OCI-M1 (cell line): Measurements from ENCODE around the gene STX10.
"Not testable (repeated sequence)": the region's sequence is repeated elsewhere in the genome, so short reads cannot be mapped to it uniquely, and the experiment has no call there.

ENCODE experiments used
- DNase-seq: peaks from one replicate; lab custom pipeline; 2025; lab: John Stamatoyannopoulos, UW

Gene STX10

DNA sequence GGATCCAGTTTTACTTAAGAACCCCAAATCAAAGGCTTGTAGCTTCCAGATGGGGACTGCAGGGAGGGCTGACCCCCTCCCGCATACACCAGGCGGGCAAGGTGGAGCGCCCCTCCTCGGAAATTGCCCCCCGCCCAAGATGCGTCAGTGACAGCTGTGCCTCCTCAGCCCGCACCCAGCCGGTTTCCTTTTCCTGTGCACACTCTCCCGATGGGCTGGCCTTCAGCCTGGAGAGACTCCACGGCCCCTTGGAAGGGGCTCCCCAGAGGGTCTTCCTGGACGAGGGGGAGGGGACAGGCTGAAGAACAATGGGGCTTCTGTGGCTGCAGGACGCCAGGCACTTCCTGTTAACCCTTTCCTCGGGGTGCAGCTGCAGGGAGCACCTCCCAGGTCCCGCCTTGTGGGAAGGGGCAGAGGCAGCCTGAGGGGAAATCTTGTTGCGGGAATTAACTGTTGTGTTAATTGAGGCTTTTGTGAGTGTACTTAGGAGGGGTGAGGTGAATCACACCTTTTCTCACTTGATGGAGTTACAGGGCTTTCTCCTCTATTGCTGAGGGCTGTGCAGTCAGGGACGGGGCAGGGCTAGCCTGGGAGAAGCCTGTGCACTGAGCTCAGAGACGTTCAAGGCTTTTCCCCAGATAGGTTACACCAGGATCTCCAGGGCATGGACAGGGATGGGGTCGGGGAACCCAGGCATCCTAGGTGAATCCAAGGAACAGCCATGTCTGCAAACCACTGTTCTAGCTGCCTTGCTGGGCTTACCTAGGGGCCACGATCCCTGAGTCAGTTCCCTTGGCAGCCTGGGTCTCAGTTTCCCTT, 14.4 kb upstream of the STX10 start:
- peak; percentile 70 for DNase-seq

DNA sequence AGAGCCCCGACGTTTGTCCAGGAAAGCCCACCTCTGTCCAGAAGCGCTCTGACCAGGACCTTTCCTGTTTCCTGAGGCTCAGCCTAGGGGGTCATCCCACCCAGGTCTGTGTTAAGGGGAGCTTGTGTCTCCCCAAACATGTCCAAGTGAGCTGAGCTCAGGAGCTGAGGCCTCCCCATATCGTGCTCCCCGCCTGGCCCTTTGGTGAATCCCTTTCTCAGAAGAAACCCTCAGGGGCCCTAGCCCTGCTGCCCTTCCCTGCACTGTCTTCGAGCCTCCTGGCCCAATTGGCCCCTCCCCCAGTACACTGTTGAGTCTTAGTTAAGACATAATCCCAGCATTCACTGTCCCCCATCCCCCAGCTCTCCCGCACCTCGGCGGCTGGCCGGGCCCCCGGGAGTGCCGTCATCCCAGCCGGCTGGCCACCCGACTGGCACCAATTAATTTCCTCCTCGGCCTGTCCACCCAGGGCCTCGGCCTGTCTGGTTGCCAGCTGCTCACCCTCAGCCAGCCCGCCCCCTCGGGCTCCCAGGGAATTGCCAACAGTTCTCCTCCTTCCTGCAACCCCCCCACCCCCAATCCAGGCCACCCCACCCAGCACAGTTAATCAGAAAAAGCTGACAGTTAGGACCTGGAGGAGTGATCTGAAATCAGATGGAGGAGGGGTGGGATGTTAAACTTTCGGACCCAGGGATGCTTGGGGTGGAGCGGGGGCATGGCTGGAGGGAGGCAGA, 13.6 kb upstream of the STX10 start:
- peak; percentile 89 for DNase-seq

- DNase-seq, result peak; percentile 97
Observed at GRCh38 chr19:13162724-13163608, 12.8 kb upstream of the STX10 start.

DNA sequence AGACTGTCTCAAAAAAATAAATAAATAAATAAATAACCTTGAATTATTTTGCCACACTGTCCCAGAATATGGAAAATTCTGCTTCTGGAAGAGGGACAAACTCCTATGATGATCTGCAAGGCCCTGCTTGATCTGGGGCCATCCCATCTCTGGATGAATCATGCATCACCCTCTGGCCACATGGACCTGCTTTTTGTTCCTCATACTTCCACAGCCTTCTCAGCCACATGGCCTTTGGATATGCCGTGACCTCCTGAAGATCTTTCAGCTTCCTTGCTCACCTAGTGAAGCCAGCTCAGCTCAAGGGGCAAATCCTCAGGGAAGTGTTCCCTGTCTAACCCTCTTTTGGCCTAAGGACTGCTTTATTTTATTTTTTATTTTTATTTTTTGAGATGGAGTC, 10.4 kb upstream of the STX10 start:
- DNase-seq, result no peak

GRCh38 chr19:13159713-13160112, 9.5 kb upstream of the STX10 start:
- no peak for DNase-seq

- peak; percentile 80 for DNase-seq
Observed at GRCh38 chr19:13155472-13156359, 5.5 kb upstream of the STX10 start.

DNA sequence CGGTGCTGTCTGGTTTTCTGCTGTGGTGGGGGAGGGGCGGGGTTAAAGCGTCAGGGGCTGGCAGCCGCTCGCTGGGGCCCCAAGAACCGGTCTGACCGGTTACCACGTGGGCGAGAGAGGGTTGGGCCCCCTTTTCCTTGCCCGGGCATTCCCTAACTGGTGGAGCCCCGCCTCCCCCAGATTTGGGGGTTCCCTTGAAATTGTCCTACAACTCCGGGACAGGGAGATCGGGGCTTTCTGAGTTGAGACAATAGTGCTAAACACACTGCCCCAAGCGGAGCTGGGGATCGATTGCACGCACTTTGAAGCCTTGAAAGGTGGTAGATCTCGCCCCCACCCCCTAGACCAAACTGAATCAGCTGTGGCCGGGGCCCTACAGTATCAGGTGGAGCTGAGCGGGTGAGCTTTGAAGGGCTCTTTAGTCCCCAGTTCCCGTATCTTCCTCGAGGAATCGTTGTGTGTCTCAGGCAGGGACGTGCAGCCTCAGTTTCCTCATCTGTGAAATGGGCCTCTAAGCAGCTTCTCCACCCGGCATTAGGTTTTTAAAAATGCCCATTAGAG, 4.8 kb upstream of the STX10 start:
- peak; percentile 83 for DNase-seq

GRCh38 chr19:13154241-13154778, 4.1 kb upstream of the STX10 start:
- peak; percentile 74 for DNase-seq

DNA sequence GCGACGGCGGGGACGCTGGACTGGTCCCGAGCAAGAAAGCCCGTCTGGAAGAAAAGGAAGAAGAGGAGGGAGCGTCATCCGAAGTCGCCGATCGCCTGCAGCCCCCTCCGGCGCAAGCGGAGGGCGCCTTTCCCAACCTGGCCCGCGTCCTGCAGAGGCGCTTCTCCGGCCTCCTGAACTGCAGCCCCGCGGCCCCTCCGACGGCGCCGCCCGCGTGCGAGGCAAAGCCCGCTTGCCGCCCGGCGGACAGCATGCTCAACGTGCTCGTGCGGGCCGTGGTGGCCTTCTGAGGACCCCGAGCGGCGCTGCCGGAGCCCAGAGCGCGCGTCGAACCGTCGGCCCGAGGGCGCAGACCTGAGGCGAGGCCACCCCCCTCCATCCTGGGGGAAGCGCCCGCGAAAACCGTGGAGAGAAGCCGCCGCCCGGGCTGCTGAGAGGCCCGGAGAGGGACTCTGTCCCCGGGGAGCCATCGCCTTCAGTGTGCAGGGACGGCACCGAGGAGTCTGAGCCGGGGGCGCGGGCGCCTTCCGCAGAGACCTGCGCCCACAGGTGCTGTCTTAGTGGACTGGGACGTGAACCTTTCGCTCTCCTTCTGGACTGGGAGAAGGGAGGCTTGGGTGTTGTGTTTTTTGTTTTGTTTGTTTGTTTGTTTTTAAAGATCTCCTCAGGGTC, 3.5 kb upstream of the STX10 start:
- peak; percentile 56 for DNase-seq

- DNase-seq, result peak; percentile 95
Observed at GRCh38 chr19:13152974-13153568, 2.9 kb upstream of the STX10 start.

DNA sequence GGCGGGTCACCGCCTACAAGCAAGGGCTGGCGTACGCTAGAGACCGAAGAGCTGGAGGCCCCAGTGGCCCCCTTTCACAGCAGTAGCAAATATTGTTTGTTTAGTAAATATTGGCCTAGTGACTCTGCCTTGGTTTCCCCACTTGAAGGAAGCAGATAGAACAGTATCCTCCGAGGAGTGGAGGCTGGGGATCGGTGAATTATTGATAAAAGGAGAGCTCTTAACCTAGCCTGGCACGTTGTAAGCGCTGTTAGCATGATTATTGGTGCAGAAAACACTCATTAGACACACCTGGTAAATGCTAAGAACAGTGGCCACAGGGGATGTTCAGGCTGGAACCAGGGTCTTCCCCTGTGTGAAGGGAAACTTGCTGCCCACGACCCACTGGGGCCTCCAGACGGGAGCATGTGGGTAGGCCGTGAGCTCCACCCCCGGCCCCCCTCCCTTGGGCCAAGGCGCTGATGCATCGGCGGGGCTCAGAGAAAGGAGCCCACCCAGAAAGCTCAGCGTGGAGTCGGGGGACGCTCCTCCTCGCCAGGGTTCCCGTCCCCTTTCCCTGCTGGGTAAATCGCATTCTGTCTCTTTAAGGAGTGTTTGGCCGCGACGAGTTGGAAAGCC, 2.3 kb upstream of the STX10 start:
- DNase-seq, result peak; percentile 70

DNA sequence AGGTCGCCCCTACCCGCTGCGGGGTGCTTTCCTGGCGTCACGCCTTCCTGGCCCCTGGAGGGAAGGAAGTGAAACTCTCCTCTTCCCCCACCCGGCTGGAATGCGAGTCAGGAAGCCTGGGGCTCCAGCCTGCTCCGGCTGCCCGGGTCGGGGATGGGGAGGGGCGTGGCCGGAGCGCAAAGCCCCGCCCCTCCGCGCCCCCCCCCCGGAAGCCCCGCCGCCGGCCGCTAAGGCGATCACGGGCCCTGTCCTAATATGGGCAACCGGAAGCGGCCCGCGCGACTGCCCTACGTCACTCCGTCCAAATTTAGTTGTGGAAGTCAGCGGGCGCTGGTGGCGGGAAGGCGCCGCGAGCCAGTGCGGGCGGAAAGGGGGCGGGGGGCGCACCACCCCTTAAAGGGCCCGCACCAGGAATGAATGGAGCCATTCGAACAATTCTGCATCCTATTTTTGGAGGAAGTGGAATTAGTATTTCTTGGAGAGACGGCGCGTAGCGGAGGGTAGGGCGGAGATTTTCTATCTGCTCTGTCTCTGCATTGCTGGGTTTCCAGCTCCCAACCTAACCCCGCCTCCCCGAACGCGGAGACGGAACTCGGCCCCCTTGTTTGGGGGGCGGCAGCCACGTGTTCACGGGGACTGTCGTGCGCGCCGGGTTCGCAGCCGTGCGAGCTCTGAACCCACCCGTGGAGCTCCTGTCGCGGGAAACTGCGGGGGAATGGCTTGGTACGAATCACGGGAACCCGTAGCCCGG, 1.6 kb upstream of the STX10 start:
- DNase-seq, result peak; percentile 96

DNA sequence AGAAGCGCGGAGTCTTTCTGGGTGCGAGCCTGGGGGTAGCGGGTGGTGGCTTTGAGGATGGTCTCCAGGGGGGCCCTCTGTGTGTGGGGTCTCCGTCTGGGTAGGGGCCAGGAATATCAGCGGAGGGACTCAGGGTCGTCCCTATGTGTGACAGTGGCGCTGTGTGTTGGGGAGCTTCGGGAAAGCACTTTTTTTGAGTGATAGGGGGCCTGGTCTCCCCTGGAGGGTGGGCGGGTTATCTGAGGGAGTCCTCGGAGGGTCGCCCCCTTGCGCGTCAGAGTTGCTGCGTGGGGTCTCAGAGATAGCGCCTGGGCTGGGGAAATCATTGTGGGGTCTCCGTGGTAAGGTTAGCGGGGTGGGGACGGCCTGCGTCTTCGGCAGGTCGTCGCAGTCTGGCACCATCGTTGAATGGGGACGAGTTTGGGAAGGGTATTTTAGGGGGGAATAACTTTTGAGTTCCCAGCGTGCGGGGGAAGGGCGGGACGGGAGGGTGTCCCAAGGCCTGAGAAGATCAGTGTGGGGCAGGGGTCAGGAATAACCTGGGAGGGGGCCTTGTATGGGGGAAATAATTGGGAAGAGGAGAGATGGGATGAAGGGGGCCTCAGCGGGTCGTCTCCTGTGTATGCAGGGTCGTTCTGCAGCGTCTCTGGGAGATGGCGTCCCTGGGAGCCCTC, 893 bp upstream of the STX10 start:
- no peak for DNase-seq

GRCh38 chr19:13149628-13150186, 468 bp downstream of the STX10 start:
- peak; percentile 50 for DNase-seq

DNA sequence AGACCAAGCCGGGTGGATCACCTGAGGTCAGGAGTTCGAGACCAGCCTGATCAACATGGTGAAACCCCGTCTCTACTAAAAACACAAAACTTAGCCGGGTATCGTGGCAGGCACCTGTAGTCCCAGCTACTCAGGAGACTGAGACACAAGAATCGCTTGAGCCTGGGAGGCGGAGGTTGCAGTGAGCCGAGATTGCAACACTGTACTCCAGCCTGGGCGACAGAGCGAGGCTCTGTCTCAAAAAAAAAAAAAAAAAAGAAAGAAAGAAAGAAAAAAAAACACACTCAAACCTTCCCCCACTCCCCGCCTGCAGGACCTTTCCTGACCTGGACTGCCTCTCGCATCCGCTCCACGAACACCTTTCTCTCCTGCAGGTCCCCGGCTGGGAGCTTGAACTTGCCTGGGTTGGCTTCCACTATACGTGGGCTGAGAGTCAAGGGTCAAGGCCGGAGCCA, 975 bp downstream of the STX10 start:
- not testable (repeated sequence) for DNase-seq

GRCh38 chr19:13146763-13147563, 3.2 kb downstream of the STX10 start:
- DNase-seq, result peak; percentile 68
